ENCODE measurements around the gene RAB29.
"Not testable (repeated sequence)": the region's sequence is repeated elsewhere in the genome, so short reads cannot be mapped to it uniquely, and the experiment has no call there.

The RAB29 gene

DNA sequence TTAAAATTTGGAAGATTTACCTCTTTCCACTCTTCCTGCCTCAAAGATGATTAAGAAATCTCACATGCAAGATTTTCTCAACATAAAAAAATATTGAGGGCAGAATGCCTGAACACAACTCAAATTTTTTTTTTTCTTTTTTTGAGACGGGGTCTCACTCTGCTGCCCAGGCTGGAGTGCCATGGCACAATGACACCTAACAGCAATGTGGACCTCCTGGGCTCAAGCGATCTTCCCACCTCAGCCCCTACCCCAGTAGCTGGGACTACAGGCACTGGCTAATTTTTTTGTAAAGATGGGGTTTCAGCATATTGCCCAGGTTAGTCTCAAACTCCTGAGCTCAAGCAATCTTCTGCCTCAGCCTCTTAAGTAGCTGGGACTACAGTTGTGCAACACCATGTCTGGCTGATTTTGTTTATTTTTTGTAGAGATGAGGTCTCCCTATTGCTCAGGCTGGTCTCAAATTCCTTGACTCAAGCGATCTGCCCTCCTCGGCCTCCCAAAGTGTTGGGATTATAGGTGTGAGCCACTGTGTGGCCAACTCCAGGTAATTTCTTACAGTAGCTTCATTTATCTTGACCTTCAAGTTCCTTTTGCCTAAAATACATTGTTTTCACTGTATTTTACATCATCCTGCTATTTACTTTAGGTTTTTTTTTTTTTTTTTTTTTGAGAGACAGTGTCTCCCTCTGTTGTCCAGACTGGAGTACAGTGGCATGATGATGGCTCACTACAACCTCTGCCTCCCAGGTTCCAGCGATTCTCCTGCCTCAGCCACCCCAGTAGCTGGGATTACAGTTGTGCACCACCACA lies 35.7 kb downstream of the RAB29 start:
- no peak overlapping the region for H3K27ac ChIP-seq
- no peak for TF ChIP-seq ZFX (IDR thresholded peaks at IDR 0.05; ENCODE audit: borderline replicate concordance)
- TF ChIP-seq, protein P1, sequence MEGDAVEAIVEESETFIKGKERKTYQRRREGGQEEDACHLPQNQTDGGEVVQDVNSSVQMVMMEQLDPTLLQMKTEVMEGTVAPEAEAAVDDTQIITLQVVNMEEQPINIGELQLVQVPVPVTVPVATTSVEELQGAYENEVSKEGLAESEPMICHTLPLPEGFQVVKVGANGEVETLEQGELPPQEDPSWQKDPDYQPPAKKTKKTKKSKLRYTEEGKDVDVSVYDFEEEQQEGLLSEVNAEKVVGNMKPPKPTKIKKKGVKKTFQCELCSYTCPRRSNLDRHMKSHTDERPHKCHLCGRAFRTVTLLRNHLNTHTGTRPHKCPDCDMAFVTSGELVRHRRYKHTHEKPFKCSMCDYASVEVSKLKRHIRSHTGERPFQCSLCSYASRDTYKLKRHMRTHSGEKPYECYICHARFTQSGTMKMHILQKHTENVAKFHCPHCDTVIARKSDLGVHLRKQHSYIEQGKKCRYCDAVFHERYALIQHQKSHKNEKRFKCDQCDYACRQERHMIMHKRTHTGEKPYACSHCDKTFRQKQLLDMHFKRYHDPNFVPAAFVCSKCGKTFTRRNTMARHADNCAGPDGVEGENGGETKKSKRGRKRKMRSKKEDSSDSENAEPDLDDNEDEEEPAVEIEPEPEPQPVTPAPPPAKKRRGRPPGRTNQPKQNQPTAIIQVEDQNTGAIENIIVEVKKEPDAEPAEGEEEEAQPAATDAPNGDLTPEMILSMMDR (IDR thresholded peaks at IDR 0.05): peak; percentile 25

DNA sequence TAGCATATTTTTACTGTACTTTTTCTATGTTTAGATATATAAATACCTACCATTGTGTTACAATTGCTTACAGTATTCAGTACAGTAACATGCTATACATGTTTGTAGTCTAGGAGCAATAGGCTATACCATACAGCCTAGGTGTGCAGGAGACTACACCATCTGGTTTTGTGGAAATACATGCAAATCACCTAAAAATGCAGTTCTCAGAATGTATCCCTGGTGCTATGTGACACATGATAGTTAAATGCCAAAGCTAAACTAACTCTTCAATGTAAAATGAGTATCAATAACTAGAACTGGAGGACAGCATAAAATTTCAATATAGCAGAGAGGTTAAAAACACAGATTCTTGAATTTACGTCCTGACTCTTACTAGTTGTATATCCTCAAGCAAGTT lies 40.1 kb downstream of the RAB29 start:
- TF ChIP-seq, protein P1 (IDR thresholded peaks at IDR 0.05): no peak
- no peak for TF ChIP-seq ZFX (IDR thresholded peaks at IDR 0.05; ENCODE audit: borderline replicate concordance)
- peak overlapping the region; percentile 23 for H3K27ac ChIP-seq

DNA sequence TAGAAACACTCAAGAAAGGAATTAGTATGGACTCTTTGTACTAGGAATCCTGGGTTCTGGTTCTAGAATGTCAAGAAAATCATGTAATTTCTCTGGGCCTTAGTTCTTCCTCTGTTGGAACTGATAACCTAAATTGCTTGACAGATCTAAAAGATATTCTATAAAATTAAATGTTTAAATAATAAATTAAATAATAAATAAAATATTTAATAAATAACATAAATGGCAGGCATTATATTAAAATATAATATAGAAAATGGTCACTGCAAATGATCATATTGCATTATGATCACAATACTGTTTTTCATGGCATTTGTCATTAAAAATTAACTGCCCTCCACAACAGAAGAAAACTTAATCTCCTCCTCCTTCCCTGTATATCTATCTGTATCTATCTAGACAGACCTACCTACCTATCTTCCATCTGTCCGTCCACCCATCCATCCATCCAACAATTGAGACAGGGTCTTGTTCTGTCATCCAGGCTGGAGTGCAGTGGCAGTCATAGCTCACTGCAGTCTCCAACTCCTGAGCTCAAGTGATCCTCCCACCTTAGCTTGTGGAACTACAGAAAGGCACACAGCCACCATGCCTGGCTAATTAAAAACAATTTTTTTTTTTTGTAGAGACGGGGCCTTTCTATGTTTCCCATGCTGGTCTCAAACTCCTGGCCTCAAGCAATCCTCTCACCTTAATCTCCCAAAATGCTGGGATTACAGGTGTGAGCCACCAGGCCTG lies 41.7 kb downstream of the RAB29 start:
- TF ChIP-seq, protein P1 (IDR thresholded peaks at IDR 0.05): no peak
- TF ChIP-seq ZFX (IDR thresholded peaks at IDR 0.05; ENCODE audit: borderline replicate concordance): no peak
- H3K27ac ChIP-seq: peak overlapping the region; percentile 23

DNA sequence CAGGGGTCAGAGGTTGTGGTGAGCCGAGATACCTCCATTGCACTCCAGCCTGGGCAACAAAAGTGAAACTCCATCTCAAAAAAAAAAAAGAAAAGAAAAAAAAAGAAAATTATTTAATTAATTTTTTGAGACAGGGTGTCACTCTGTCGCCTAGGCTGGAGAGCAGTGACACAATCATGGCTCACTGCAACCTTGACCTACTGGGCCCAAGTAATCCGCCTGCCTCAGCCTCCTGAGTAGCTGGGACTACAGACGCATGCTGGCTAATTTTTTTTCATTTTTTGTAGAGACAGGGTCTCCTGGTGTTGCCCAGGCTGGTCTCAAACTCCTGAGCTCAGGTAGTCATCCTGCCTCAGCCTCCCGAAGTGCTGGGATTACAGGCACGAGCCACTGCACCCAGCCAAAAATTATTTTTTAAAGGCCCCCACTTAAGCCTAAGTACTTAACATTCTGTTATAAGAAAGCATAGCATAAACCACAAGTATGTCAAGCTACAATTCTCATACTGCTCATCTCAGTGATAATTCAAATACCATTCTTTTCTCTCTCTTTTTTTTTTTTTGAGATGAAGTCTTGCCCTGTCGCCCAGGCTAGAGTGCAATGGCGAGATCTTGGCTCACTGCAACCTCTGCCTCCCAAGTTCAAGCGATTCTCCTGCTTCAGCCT lies 45.2 kb downstream of the RAB29 start:
- no peak overlapping the region; the same call in 1 of the 2 replicates for H3K27ac ChIP-seq
- TF ChIP-seq, protein P1 (IDR thresholded peaks at IDR 0.05): no peak
- TF ChIP-seq ZFX (IDR thresholded peaks at IDR 0.05; ENCODE audit: borderline replicate concordance): no peak

DNA sequence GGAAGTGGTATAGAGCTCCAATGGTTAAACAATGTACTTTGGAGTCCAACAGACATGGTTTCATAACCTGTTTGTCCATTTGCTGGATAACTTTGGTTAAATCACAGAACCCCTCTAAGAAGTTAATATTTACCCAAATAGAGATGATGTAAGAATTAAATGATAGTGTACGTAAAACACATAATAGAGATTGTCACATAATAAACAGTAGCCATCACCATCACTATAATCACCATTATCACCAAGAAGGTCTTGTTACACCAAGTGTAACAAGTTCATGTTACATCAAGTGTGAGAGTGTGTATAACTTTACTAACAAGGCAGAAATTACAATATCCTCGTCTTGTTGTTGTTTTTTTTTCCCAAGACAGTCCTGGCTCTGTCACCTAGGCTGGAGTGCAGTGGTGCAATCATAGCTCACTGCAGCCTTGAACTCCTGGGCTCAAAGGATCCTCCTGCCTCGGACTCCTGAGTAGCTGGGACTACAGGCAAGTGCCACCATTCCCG lies 48.6 kb downstream of the RAB29 start:
- H3K27ac ChIP-seq: no peak overlapping the region
- no peak for TF ChIP-seq ZFX (IDR thresholded peaks at IDR 0.05; ENCODE audit: borderline replicate concordance)
- TF ChIP-seq, protein P1 (IDR thresholded peaks at IDR 0.05): no peak

DNA sequence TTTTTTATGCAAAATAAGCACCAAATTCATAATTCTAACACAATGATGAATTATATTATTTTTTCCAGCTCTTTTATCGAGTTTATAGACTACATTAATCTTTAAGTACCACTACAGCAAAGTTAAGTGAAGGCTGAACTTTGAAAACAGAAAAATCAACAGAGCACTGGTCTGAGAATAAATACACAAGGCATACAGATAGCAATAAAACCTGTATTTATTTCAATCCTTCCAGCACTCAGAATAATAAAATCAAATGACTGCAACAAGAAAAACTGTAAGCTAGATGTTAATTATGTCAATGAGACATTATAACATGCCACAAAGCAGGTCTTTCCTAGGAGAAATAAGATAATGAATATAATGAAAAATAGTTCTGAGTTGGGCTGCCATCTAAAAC lies 49.8 kb downstream of the RAB29 start:
- 0 out of 2 replicates have a peak overlapping the region, but pooled peaks have one; percentile 2 for H3K27ac ChIP-seq
- TF ChIP-seq, protein P1 (IDR thresholded peaks at IDR 0.05): no peak
- TF ChIP-seq ZFX (IDR thresholded peaks at IDR 0.05; ENCODE audit: borderline replicate concordance): no peak

DNA sequence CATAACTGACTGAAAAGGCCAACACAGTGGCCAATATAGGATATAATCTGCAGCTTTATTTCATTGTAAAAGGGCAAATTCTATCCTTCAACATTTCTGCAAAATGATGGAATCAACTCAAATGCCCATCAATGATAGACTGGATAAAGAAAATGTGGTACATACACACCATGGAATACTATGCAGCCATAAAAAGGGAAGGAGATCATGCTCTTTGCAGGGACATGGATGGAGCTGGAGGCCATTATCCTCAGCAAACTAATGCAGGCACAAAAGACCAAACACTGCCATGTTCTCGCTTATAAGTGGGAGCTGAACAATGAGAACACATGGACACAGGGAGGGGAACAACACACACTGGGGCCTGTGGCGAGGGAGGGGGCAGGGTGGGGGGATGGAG lies 54.5 kb downstream of the RAB29 start:
- H3K27ac ChIP-seq: not testable (repeated sequence)

Measured in 22Rv1 (cell line).